GM19025 (cell line): ENCODE data around the gene FAM229B.
A peak's percentile ranks its signal among the peaks of the same experiment; 100 is the strongest.
"Not testable (repeated sequence)": the region's sequence is repeated elsewhere in the genome, so short reads cannot be mapped to it uniquely, and the experiment has no call there.

ENCODE experiments used
- ATAC-seq: cut with Tn5 transposase; IDR thresholded peaks from one replicate; pipeline ENCODE4 v1.9.1; 2021; ENCODE audit warnings: mild to moderate bottlenecking, low read depth, moderate library complexity; ENCODE audit not compliant: unreplicated experiment

FAM229B gene

GRCh38 chr6:112061605-112062004 is 25.8 kb upstream of the FAM229B start:
- no peak for ATAC-seq

- ATAC-seq: no peak
Measured at GRCh38 chr6:112062966-112063365, 24.4 kb upstream of the FAM229B start.

- ATAC-seq: no peak
Measured at GRCh38 chr6:112065426-112065986, 21.9 kb upstream of the FAM229B start.

- no peak for ATAC-seq
Measured at GRCh38 chr6:112066606-112067005, 20.8 kb upstream of the FAM229B start.

- ATAC-seq: no peak
Measured at GRCh38 chr6:112081569-112081968, 5.8 kb upstream of the FAM229B start.

GRCh38 chr6:112085286-112086065 is 1.9 kb upstream of the FAM229B start:
- ATAC-seq: no peak

GRCh38 chr6:112086744-112087135 is 651 bp upstream of the FAM229B start:
- peak; percentile 18 for ATAC-seq

GRCh38 chr6:112087916-112088315 is 525 bp downstream of the FAM229B start:
- ATAC-seq: no peak

- ATAC-seq: no peak
Measured at GRCh38 chr6:112096901-112097300, 9.5 kb downstream of the FAM229B start.

GRCh38 chr6:112100561-112100960 is 13.2 kb downstream of the FAM229B start:
- no peak for ATAC-seq

GRCh38 chr6:112106026-112106425 is 18.6 kb downstream of the FAM229B start:
- ATAC-seq: not testable (repeated sequence)

GRCh38 chr6:112106562-112106961 is 19.2 kb downstream of the FAM229B start:
- ATAC-seq: no peak

GRCh38 chr6:112109262-112109661 is 21.9 kb downstream of the FAM229B start:
- ATAC-seq: no peak

- ATAC-seq: no peak
Measured at GRCh38 chr6:112113431-112113830, 26.0 kb downstream of the FAM229B start.

GRCh38 chr6:112113918-112114317 is 26.5 kb downstream of the FAM229B start:
- no peak for ATAC-seq

- no peak for ATAC-seq
Measured at GRCh38 chr6:112114577-112115223, 27.3 kb downstream of the FAM229B start.

GRCh38 chr6:112116221-112116620 is 28.8 kb downstream of the FAM229B start:
- no peak for ATAC-seq

- ATAC-seq: no peak
Measured at GRCh38 chr6:112117554-112117953, 30.2 kb downstream of the FAM229B start.

- no peak for ATAC-seq
Measured at GRCh38 chr6:112118034-112118433, 30.6 kb downstream of the FAM229B start.

- no peak for ATAC-seq
Measured at GRCh38 chr6:112122756-112123155, 35.4 kb downstream of the FAM229B start.

GRCh38 chr6:112123982-112124381 is 36.6 kb downstream of the FAM229B start:
- no peak for ATAC-seq

- no peak for ATAC-seq
Measured at GRCh38 chr6:112128208-112128607, 40.8 kb downstream of the FAM229B start.
